HG03159 (cell line): ENCODE results near the gene NUDCD3.
"Not testable (repeated sequence)": the region's sequence is repeated elsewhere in the genome, so short reads cannot be mapped to it uniquely, and the experiment has no call there.

Experiments used
- ATAC-seq: cut with Tn5 transposase; IDR thresholded peaks from one replicate; pipeline ENCODE4 v1.9.1; 2021; ENCODE audit warnings: mild to moderate bottlenecking, moderate library complexity; ENCODE audit not compliant: unreplicated experiment

NUDCD3 gene

GRCh38 chr7:44449584-44449928 is 40.9 kb downstream of the NUDCD3 start:
- ATAC-seq = no peak

DNA sequence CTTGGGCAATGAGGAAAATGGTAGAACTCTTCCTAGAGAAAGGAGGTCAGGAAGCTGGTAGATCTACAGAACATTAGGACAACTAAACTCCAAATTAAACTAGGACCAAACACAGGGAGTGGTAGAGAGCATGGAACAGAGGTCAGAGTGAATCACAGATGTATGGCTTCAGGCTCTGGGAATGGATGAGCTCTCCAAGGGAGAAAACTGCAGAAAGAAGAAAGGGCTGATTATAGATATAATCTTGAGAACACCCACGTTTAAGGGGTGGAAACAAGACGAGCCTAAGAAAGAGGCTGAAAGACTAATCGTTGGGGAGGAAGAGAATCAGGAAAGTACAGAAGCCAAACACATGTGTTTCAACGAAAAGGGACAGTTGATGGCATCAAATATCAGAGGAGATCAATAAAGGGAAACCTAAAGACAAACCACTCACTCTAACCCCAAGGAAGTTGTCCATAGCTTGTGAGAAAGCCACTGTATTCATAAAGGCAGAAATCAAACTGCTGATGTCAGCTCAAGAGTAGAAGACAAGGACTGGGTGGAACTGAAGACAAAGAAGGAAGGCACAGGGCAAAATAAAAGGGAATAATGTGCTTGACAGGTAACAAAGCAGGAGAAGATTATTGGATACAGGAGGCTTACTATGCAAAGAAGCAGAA is 41.4 kb downstream of the NUDCD3 start:
- no peak for ATAC-seq

GRCh38 chr7:44447874-44448425 is 42.5 kb downstream of the NUDCD3 start:
- no peak for ATAC-seq

GRCh38 chr7:44445986-44446671 is 44.3 kb downstream of the NUDCD3 start:
- ATAC-seq = no peak

GRCh38 chr7:44441079-44441478 is 49.4 kb downstream of the NUDCD3 start:
- no peak for ATAC-seq

DNA sequence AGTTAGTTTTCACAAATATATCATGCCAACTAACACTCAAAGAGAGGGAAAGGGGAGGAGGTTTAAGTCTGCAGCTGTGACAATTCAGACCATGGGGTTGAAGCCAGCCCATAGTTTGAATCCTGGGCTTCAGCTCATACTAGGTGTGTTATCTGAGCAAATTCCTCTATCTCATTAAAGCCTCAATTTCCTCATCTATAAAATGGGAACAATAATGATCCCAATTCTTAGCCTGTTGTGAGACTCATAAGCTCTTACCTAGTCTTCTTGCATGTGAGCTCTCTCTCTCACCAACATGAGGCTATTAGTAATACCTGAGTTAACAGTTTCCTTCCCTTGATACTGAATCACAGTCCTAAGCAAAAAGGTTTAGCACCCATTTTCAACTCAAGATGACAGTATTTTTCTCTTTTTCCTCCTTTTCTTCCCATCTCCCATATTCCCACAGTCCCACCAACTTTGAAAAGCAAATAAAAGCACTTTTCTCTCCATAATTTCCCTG is 49.8 kb downstream of the NUDCD3 start:
- ATAC-seq = no peak

DNA sequence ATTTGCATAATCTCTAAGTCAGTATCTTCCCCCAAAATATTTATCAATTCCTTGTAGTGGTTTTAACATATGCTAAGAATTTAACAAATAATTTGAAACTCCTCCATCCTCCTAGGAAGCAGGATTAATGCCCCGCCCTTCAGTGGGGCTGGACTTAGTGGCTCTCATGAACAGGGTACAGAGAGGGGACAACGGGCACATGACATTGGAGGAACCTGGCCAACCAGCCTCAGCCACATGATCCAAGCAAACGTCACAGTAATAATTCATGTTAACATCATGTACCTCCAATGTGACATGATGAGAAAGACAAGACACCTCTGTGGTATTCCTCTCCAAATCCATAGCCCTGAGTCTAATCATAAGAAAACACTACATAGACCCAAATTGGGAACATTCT is 50.5 kb downstream of the NUDCD3 start:
- no peak for ATAC-seq

- ATAC-seq = no peak
Measured at GRCh38 chr7:44438816-44439215, 51.6 kb downstream of the NUDCD3 start.

DNA sequence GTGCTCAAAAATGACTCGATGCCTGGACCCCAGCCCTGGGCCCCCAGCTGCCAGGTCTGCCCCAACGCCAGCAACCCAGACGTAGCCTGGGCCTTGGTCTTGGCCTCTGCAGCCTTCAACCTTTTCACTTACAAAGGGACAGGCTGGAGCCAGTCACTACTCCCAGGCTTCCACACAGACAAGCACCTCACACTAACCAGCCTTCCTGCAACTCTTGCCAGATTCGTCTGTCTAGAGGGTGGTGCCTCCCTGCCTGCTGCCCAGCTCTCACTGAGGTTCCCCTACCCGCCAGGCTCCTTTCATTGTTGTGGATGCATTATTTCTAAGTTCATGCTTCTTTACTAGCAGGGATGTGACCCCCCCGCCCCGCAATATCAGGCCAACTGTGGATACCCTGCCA is 56.3 kb downstream of the NUDCD3 start:
- ATAC-seq = no peak

DNA sequence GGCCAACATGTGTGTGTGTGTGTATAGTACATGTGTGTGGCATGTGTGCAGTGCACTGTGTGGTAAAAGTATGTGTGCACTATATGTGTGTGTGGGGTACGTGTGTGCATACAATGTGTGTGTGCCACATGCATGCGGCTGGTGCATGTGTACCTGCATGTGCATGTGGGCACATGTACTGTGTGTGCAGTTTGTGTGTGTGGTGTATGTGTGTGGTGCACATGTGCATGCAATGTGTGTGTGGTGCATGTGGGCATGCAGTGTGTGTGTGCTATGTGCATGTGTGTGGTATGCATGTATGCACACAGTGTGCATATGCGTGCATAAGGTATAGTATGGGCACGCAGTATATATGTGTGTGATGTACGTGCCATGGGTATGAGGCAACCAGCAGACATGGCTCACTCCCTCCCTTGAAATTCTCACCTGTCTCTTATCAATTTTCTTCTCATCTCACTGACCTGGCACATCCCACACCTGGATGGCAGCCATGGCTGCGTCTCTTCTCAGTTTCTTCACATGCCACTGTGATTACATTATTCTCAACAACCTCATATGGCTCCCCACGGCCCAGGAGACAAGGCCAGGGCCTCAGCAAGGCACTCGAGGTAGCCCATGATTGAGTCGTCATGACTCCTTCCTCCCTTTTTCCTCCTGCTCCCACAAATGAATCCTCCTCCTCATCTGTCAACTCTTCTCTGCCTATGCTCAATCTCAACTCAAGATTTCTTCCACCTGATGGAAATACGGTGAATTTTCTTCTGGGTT is 57.0 kb downstream of the NUDCD3 start:
- ATAC-seq = no peak

DNA sequence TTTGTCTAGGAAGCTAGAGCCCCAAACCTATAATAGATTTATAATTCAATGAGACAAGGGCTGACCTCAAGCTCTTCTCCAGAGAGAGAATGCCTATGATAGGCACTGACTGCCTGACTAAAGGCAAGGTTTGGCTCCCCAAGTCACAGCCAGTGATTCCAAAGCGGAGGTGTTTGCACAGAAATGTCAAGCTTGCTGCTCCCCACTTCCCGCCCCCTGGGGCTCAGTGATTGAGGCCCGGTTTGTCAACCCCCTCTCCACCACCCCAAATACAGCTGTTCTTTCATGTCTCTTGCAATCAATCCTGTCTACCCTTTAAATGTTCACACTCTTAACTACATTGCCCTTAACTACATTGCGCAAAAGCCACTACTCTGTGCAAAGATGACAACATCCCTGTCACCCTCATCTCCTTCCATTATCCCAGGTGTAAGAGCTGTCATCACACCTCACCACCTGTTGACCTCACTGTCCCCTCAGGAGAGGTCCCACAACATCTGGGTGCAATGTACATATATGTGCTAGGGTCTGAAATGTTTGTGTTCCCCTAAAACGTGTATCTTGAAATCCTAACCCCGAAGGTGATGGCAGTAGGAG is 58.0 kb downstream of the NUDCD3 start:
- no peak for ATAC-seq

GRCh38 chr7:44431091-44431608 is 59.3 kb downstream of the NUDCD3 start:
- ATAC-seq = no peak

DNA sequence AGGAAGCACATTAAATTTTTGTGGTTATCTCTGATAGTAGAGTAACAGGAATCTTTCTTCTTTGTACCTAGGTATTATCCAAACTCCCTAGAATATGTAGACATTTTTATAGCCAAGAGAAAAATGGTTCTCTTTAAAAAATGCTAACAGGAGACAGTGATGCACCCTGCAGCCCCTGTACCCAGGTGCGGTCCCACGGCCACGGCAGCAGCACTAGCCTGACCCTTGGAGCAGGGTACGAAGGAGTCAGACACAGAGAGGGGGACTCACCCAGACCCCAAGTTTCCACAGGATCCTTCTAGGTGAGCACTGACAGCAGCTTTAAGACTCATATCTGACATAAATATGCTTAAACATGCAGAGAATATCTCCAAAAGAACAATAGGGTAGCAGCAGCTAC is 60.4 kb downstream of the NUDCD3 start:
- ATAC-seq = no peak

DNA sequence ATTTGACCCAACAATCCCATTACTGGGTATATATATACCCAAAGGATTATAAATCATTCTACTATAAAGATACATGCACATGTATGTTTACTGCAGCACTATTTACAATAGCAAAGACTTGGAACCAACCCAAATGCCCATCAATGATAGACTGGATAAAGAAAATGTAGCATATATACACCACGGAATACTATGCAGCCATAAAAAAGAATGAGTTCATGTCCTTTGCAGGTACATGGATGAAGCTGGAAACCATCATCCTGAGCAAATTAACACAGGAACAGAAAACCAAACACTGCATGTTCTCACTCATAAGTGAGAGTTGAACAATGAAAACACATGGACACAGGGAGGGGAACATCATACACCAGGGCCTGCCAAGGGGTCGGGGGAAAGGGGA is 65.7 kb downstream of the NUDCD3 start:
- not testable (repeated sequence) for ATAC-seq

GRCh38 chr7:44416941-44417340 is 73.5 kb downstream of the NUDCD3 start:
- no peak for ATAC-seq

GRCh38 chr7:44415510-44415909 is 74.9 kb downstream of the NUDCD3 start:
- no peak for ATAC-seq

- ATAC-seq = no peak
Measured at GRCh38 chr7:44415047-44415446, 75.4 kb downstream of the NUDCD3 start.

DNA sequence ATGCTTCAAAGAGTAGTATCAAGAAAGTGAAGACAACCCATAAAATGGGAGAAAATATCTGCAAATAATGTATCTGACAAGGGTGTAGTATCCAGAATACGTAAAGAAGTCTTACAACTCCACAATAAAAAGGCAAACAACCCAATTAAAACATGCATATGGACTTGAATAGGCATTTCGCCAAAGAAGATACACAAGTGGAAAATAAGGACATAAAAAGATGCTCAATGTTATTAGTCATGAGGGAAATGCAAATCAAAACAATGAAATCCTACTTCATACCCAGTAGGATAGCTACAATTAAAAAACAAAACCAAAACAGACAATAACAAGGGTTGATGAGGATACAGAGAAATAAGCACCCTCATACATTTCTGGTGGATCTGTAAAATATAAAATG is 79.2 kb downstream of the NUDCD3 start:
- ATAC-seq = no peak

- ATAC-seq = no peak
Measured at GRCh38 chr7:44408596-44408995, 81.9 kb downstream of the NUDCD3 start.

- ATAC-seq = no peak
Measured at GRCh38 chr7:44403775-44404174, 86.7 kb downstream of the NUDCD3 start.

- ATAC-seq = no peak
Measured at GRCh38 chr7:44403176-44403759, 87.2 kb downstream of the NUDCD3 start.
